ENCODE data around the gene FNIP1.
"Not testable (repeated sequence)": the region's sequence is repeated elsewhere in the genome, so short reads cannot be mapped to it uniquely, and the experiment has no call there.

DNA sequence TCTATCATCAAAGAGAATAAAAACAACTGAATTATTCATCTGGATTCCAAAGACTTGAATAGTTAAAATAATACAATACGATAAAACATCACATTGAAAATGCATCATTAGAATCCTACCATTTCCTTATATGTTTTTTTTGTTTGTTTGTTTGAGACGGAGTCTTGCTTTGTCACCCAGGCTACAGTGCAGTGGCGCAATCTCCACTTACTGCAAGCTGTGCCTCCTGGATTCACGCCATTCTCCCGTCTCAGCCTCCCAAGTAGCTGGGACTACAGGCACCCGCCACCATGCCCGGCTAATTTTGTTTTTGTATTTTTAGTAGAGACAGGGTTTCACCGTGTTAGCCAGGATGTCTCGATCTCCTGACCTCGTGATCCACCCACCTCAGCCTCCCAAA, 118.5 kb downstream of the FNIP1 start:
- TF ChIP-seq, protein P1, sequence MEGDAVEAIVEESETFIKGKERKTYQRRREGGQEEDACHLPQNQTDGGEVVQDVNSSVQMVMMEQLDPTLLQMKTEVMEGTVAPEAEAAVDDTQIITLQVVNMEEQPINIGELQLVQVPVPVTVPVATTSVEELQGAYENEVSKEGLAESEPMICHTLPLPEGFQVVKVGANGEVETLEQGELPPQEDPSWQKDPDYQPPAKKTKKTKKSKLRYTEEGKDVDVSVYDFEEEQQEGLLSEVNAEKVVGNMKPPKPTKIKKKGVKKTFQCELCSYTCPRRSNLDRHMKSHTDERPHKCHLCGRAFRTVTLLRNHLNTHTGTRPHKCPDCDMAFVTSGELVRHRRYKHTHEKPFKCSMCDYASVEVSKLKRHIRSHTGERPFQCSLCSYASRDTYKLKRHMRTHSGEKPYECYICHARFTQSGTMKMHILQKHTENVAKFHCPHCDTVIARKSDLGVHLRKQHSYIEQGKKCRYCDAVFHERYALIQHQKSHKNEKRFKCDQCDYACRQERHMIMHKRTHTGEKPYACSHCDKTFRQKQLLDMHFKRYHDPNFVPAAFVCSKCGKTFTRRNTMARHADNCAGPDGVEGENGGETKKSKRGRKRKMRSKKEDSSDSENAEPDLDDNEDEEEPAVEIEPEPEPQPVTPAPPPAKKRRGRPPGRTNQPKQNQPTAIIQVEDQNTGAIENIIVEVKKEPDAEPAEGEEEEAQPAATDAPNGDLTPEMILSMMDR (IDR thresholded peaks at IDR 0.05; ENCODE audit: insufficient read depth, low read depth, low read length), result not testable (repeated sequence)
- TF ChIP-seq EZH2 (IDR thresholded peaks at IDR 0.05; ENCODE audit: insufficient read depth, low read length), result not testable (repeated sequence)

Measured in astrocyte (in vitro differentiated cells and primary cell).